H1 (cell line): ENCODE results near the gene RHBDD1. TPM values are rescaled to one million over a fixed set of nuclear protein-coding genes. Genes with fewer than 3 reads are reported as not detected.

Source experiments
- CTCF ChIA-PET: fragments of 300-600 bp; sonication (Branson Sonifier 250); formaldehyde crosslinking; loops from one replicate; lab custom pipeline; 2021; ENCODE audit not compliant: partially characterized antibody; lab: Charles Lee
- POLR2A ChIA-PET: fragments of 300-600 bp; sonication (Branson Sonifier 250); formaldehyde crosslinking; loops from one replicate; lab custom pipeline; 2021; ENCODE audit warnings: inconsistent platforms; ENCODE audit not compliant: partially characterized antibody; lab: Charles Lee
- DNase-seq, 2 experiments: peaks; one replicate each; pipeline versions ENCODE4 v3.0.0 to v3.0.0-alpha.2; 2010 to 2022; ENCODE audit warnings: low spot score in 2 of 2, low read depth in 1 of 2, mixed read lengths in 1 of 2
- FAIRE-seq: peaks from 2 replicates; lab custom pipeline; 2011; peaks lifted over from hg19 to GRCh38; lab: Jason Lieb, UNC
- H2AFZ ChIP-seq: 2 replicates; pipeline ENCODE4 v1.8.1; 2012; ENCODE audit warnings: low read length, inconsistent platforms
- H2AK5ac ChIP-seq: 2 replicates; pipeline ENCODE4 v1.6.1; 2013; ENCODE audit warnings: low read depth, low read length
- H2BK120ac ChIP-seq: replicated peaks from 2 replicates; pipeline ENCODE3; 2013; ENCODE audit warnings: low read depth, low read length, inconsistent platforms
- H2BK12ac ChIP-seq: 2 replicates; pipeline ENCODE4 v1.6.1; 2013; ENCODE audit warnings: low read depth, low read length
- H2BK15ac ChIP-seq: 2 replicates; pipeline ENCODE4 v1.6.1; 2013; ENCODE audit warnings: low read length
- H2BK20ac ChIP-seq: 2 replicates; pipeline ENCODE4 v1.6.1; 2013; ENCODE audit warnings: low read length
- H2BK5ac ChIP-seq: 2 replicates; pipeline ENCODE4 v1.6.1; 2013; ENCODE audit warnings: low read depth, low read length
- H3K14ac ChIP-seq: 2 replicates; pipeline ENCODE4 v1.6.1; 2013; ENCODE audit warnings: inconsistent platforms; ENCODE audit not compliant: insufficient read length
- H3K18ac ChIP-seq: 2 replicates; pipeline ENCODE4 v1.6.1; 2013; ENCODE audit warnings: low read length; ENCODE audit errors: extremely low read depth
- H3K23ac ChIP-seq: 2 replicates; pipeline ENCODE4 v1.6.1; 2013; ENCODE audit warnings: inconsistent platforms; ENCODE audit not compliant: insufficient read length
- H3K23me2 ChIP-seq: 2 replicates; pipeline ENCODE4 v1.6.1; 2013; ENCODE audit warnings: low read depth, low read length
- H3K27ac ChIP-seq: 2 replicates; pipeline ENCODE4 v1.6.1; 2011; ENCODE audit warnings: low read depth, low read length, inconsistent platforms
- H3K27me3 ChIP-seq, 4 experiments: replicated peaks in 1 of 4; 1 replicate in 1 of 4; 2 replicates in 3 of 4; pipeline versions ENCODE4 v1.6.1 to v1.8.1; 2011 to 2013; ENCODE audit warnings: low read length in 3 of 4, mild to moderate bottlenecking in 3 of 4, inconsistent platforms in 2 of 4, mixed read lengths in 2 of 4, moderate library complexity in 1 of 4; ENCODE audit not compliant: control insufficient read depth in 3 of 4, insufficient read depth in 3 of 4; ENCODE audit errors: extremely low read depth in 1 of 4
- H3K36me3 ChIP-seq, 4 experiments: 2 replicates each; pipeline versions ENCODE4 v1.6.1 to v1.8.1; 2011 to 2013; ENCODE audit warnings: mild to moderate bottlenecking in 4 of 4, low read length in 3 of 4, moderate library complexity in 2 of 4, control low read depth in 1 of 4, inconsistent platforms in 1 of 4; ENCODE audit not compliant: insufficient read depth in 4 of 4, control insufficient read depth in 2 of 4
- H3K4ac ChIP-seq: replicated peaks from 2 replicates; pipeline ENCODE3; 2013; ENCODE audit warnings: low read length, low read depth, mixed read lengths, inconsistent platforms; ENCODE audit not compliant: insufficient read length
- H3K4me1 ChIP-seq, 4 experiments: replicated peaks in 1 of 4; 1 replicate in 1 of 4; 2 replicates in 3 of 4; pipeline versions ENCODE4 v1.6.1 to v1.8.1; 2011 to 2013; ENCODE audit warnings: low read length in 3 of 4, inconsistent platforms in 2 of 4, mixed read lengths in 1 of 4; ENCODE audit not compliant: insufficient read depth in 4 of 4, control insufficient read depth in 3 of 4
- H3K4me2 ChIP-seq, 2 experiments: 2 replicates each; pipeline versions ENCODE4 v1.6.1 to v1.8.1; 2011 to 2013; ENCODE audit warnings: low read depth in 2 of 2, low read length in 2 of 2, control low read depth in 1 of 2, inconsistent platforms in 1 of 2, mild to moderate bottlenecking in 1 of 2; ENCODE audit not compliant: insufficient read depth in 1 of 2
- H3K4me3 ChIP-seq, 4 experiments: fragments of 200-600, 300-600 bp in 1 of 4; sonication (generic), shearing (Covaris generic), sonication (Bioruptor Twin) in 1 of 4; 2 replicates each; pipeline versions ENCODE4 v1.5.1 to v1.8.1; 2011 to 2016; ENCODE audit warnings: low read length in 4 of 4, low read depth in 3 of 4, control low read depth in 2 of 4, inconsistent platforms in 2 of 4, mild to moderate bottlenecking in 2 of 4, mixed read lengths in 1 of 4, moderate library complexity in 1 of 4; ENCODE audit not compliant: insufficient read depth in 2 of 4; ENCODE audit errors: extremely low read depth in 1 of 4
- H3K56ac ChIP-seq: replicated peaks from 2 replicates; pipeline ENCODE3; 2013; ENCODE audit warnings: low read depth, mild to moderate bottlenecking, mixed read lengths, low read length, inconsistent platforms; ENCODE audit not compliant: insufficient read length
- H3K79me1 ChIP-seq: 2 replicates; pipeline ENCODE4 v1.6.1; 2013; ENCODE audit warnings: low read depth, low read length, control low read depth
- H3K79me2 ChIP-seq, 2 experiments: 2 replicates each; pipeline versions ENCODE4 v1.6.1 to v1.8.1; 2012 to 2013; ENCODE audit warnings: low read length in 2 of 2, mild to moderate bottlenecking in 2 of 2, inconsistent platforms in 1 of 2; ENCODE audit not compliant: insufficient read depth in 2 of 2, control insufficient read depth in 1 of 2
- H3K9ac ChIP-seq, 4 experiments: replicated peaks in 1 of 4; 1 replicate in 1 of 4; 2 replicates in 3 of 4; pipeline versions ENCODE4 v1.6.1 to v1.8.1; 2011 to 2013; ENCODE audit warnings: low read depth in 3 of 4, low read length in 3 of 4, control low read depth in 2 of 4, mild to moderate bottlenecking in 2 of 4, moderate library complexity in 2 of 4, inconsistent platforms in 1 of 4; ENCODE audit errors: extremely low read depth in 1 of 4
- H3K9me3 ChIP-seq, 2 experiments: 2 replicates each; pipeline versions ENCODE4 v1.6.1 to v1.8.1; 2012 to 2013; ENCODE audit warnings: mild to moderate bottlenecking in 2 of 2, moderate library complexity in 2 of 2, control low read depth in 1 of 2, inconsistent platforms in 1 of 2, low read depth in 1 of 2, low read length in 1 of 2, mixed read lengths in 1 of 2; ENCODE audit not compliant: insufficient read depth in 2 of 2
- H4K20me1 ChIP-seq, 2 experiments: replicated peaks in 1 of 2; 2 replicates each; pipeline versions ENCODE3 to v1.8.1; 2011 to 2013; ENCODE audit warnings: inconsistent platforms in 2 of 2, low read length in 2 of 2, mild to moderate bottlenecking in 1 of 2; ENCODE audit not compliant: insufficient read depth in 2 of 2, control insufficient read depth in 1 of 2
- H4K5ac ChIP-seq: 2 replicates; pipeline ENCODE4 v1.6.1; 2013; ENCODE audit warnings: low read length, low read depth, mixed read lengths, inconsistent platforms; ENCODE audit not compliant: insufficient read length
- H4K8ac ChIP-seq: 2 replicates; pipeline ENCODE4 v1.8.0; 2013; ENCODE audit warnings: mild to moderate bottlenecking, moderate library complexity, low read length, inconsistent platforms; ENCODE audit not compliant: insufficient read depth; ENCODE audit errors: extremely low read depth
- H4K91ac ChIP-seq: replicated peaks from 2 replicates; pipeline ENCODE3; 2013; ENCODE audit warnings: low read length, mixed read lengths, inconsistent platforms; ENCODE audit not compliant: insufficient read length
- CEBPB ChIP-seq: IDR thresholded peaks from 2 replicates; pipeline ENCODE4 v1.6.1; 2012; ENCODE audit warnings: low read depth, low read length
- JUND ChIP-seq: IDR thresholded peaks from 2 replicates; pipeline ENCODE4 v1.6.1; 2011; ENCODE audit warnings: mild to moderate bottlenecking, improper control_type of control experiment, low read length
- RAD21 ChIP-seq, 2 experiments: IDR thresholded peaks in 1 of 2; conservative IDR thresholded peaks in 1 of 2; 2 replicates each; pipeline ENCODE4 v1.6.1; 2011; ENCODE audit warnings: low read depth in 2 of 2, low read length in 2 of 2, improper control_type of control experiment in 1 of 2, inconsistent platforms in 1 of 2, mild to moderate bottlenecking in 1 of 2, moderate library complexity in 1 of 2
- WGBS, 2 experiments: shearing (Covaris generic) in 1 of 2; methylation state at CpG; one replicate each; pipeline versions ENCODE4 v1.1.6 to v1.1.7; 2013 to 2015; ENCODE audit warnings: low lambda C conversion rate in 2 of 2, mixed read lengths in 2 of 2, inconsistent platforms in 1 of 2, low coverage in 1 of 2, missing lambda C conversion rate in 1 of 2; ENCODE audit not compliant: insufficient replicate concordance in 2 of 2, insufficient coverage in 1 of 2, insufficient read length in 1 of 2; ENCODE audit errors: extremely low coverage in 1 of 2, missing lambda C conversion rate in 1 of 2; 5-methylcytosine and 5-hydroxymethylcytosine counted together
- polyA plus RNA-seq, 7 experiments: library from polyadenylated mRNA; depleted of rRNA in 3 of 7; stranded (reverse) in 5 of 7; unstranded in 2 of 7; fragments of >200 nt in 5 of 7; fragments of 200-250 nt in 2 of 7; gene quantifications; 1 replicate in 5 of 7; 2 replicates in 1 of 7; 4 replicates in 1 of 7; pipeline versions ENCODE4 v1.2.1 to v1.2.3, GENCODE V29; 2011 to 2013; ENCODE audit warnings: missing spikeins in 2 of 7, mixed read lengths in 2 of 7
- total RNA-seq: library from RNA; stranded (reverse); fragmentation: NEBNext Ultra II Directional; extraction: Animal tissue kit (Norgen Biotek cat#: 25700); gene quantifications from 2 replicates; pipeline ENCODE4 v1.2.1, GENCODE V29; 2021
- TF ChIP-seq, protein P1 (sequence below): IDR thresholded peaks from 2 replicates; pipeline ENCODE4 v1.6.1; 2011; ENCODE audit warnings: low read depth, mild to moderate bottlenecking, low read length; ENCODE audit not compliant: insufficient read depth
- TF ChIP-seq, protein P2 (sequence below), 3 experiments: IDR thresholded peaks; 1 replicate in 2 of 3; 2 replicates in 1 of 3; pipeline versions ENCODE4 v1.5.1 to v1.6.1; 2011; ENCODE audit warnings: low read length in 3 of 3, mild to moderate bottlenecking in 3 of 3, inconsistent platforms in 2 of 3, low read depth in 1 of 3, moderate library complexity in 1 of 3; ENCODE audit not compliant: insufficient read depth in 1 of 3; ENCODE audit errors: control extremely low read depth in 1 of 3

RHBDD1 gene
- total and polyA plus RNA-seq, 2 of the 8 experiments (the other 6 are each of a cell fraction or from before 2014, with no cell fraction given) = 10.5 to 23.1 TPM

DNA sequence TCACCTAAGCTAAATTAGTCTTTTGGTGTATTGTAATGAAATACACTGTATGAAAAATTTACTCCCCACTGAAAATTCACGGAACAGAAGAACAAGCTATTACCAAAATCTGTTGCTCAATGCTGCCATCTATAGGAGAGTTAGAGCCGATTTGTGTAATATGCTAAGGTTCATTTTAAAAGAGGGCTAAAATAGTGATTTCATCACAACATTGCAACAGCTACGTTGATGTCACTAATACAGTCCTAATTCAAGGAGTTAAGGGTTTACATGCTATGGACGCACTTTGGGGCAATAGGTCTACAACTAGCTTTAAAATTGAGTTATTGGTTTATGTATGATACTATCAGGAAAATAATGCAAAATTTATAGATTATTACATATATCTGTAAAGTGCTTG lies 33.3 kb upstream of the RHBDD1 start:
- no peak overlapping the region for H4K5ac ChIP-seq
- H3K79me2 ChIP-seq = peaks cover 0 to 4% of the 10 kb centered on the region in 2 experiments; a peak in 1 of 4 replicates
- WGBS, 2 experiments = 8% methylated on average over 4 of the region's 4 CpGs; no CpG with 5 or more reads in 1 of the 2 experiments
- no peaks in the 10 kb centered on the region for H3K79me1 ChIP-seq
- no peak overlapping the region for H4K8ac ChIP-seq
- no peak overlapping the region for H3K4me2 ChIP-seq
- H2BK12ac ChIP-seq = no peak overlapping the region
- no peak overlapping the region for H2BK5ac ChIP-seq
- no peak overlapping the region for H2BK15ac ChIP-seq
- H2AK5ac ChIP-seq = no peak overlapping the region
- H3K23ac ChIP-seq = no peak overlapping the region
- H3K4ac ChIP-seq = no peak overlapping the region
- peaks cover 0 to 10% (median 8%) of the 10 kb centered on the region in 4 experiments; a peak in 6 of 7 replicates for H3K4me1 ChIP-seq
- ChIA-PET CTCF (interaction anchor here (0.5 to 2.6 kb wide), 54 partner anchors 9 to 1165 kb away, joined by 3 to 22 read pairs (median 3); partner anchors contain the start of gene RHBDD1), POLR2A (no interaction called here)
- H3K18ac ChIP-seq = no peak overlapping the region
- H2BK20ac ChIP-seq = no peak overlapping the region
- TF ChIP-seq JUND (no peak), CEBPB (peak; percentile 51; the same call in 1 of the 2 replicates), RAD21 (IDR thresholded peaks at IDR 0.05 in 1 of 2, conservative IDR thresholded peaks at IDR 0.05 in 1 of 2; ENCODE audit: low read depth in 2 of 2, low read length in 2 of 2) (peak; percentile 64 to 74)
- TF ChIP-seq, protein P1, sequence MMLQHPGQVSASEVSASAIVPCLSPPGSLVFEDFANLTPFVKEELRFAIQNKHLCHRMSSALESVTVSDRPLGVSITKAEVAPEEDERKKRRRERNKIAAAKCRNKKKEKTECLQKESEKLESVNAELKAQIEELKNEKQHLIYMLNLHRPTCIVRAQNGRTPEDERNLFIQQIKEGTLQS = no peak
- TF ChIP-seq, protein P2, sequence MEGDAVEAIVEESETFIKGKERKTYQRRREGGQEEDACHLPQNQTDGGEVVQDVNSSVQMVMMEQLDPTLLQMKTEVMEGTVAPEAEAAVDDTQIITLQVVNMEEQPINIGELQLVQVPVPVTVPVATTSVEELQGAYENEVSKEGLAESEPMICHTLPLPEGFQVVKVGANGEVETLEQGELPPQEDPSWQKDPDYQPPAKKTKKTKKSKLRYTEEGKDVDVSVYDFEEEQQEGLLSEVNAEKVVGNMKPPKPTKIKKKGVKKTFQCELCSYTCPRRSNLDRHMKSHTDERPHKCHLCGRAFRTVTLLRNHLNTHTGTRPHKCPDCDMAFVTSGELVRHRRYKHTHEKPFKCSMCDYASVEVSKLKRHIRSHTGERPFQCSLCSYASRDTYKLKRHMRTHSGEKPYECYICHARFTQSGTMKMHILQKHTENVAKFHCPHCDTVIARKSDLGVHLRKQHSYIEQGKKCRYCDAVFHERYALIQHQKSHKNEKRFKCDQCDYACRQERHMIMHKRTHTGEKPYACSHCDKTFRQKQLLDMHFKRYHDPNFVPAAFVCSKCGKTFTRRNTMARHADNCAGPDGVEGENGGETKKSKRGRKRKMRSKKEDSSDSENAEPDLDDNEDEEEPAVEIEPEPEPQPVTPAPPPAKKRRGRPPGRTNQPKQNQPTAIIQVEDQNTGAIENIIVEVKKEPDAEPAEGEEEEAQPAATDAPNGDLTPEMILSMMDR (IDR thresholded peaks at IDR 0.05; ENCODE audit: control extremely low read depth in 1 of 3, insufficient read depth in 1 of 3, low read depth in 1 of 3, low read length in 3 of 3) = peak in 2 of 3 experiments; percentile 30 to 66; a peak in 2 of 4 replicates
- H4K20me1 ChIP-seq = peaks cover 2 to 3% of the 10 kb centered on the region in 2 experiments
- H3K9ac ChIP-seq = no peak overlapping the region
- peaks cover 17% of the 10 kb centered on the region for H3K23me2 ChIP-seq
- no peak overlapping the region for H3K56ac ChIP-seq
- no peak overlapping the region for H4K91ac ChIP-seq
- H2BK120ac ChIP-seq = no peak overlapping the region
- peaks cover 0 to 4% (median 2%) of the 10 kb centered on the region in 4 experiments; a peak in 3 of 8 replicates for H3K36me3 ChIP-seq
- peaks cover 0 to under 1% of the 10 kb centered on the region in 2 experiments; a peak in 1 of 4 replicates for H3K9me3 ChIP-seq
- no peak overlapping the region for H3K14ac ChIP-seq
- no peak for FAIRE-seq
- H3K27me3 ChIP-seq = no peaks in the 10 kb centered on the region
- H3K27ac ChIP-seq = no peak overlapping the region
- no peak overlapping the region; a peak in 1 of 8 replicates for H3K4me3 ChIP-seq
- no peak overlapping the region for H2AFZ ChIP-seq
- DNase-seq = no peak
